HG03135 (cell line): ENCODE data around the gene TAS2R31.
"Not testable (repeated sequence)": the region's sequence is repeated elsewhere in the genome, so short reads cannot be mapped to it uniquely, and the experiment has no call there.

ENCODE experiments used
- ATAC-seq: cut with Tn5 transposase; IDR thresholded peaks from one replicate; pipeline ENCODE4 v1.9.1; 2021; ENCODE audit warnings: mild to moderate bottlenecking, moderate library complexity; ENCODE audit not compliant: unreplicated experiment

Gene TAS2R31, protein sequence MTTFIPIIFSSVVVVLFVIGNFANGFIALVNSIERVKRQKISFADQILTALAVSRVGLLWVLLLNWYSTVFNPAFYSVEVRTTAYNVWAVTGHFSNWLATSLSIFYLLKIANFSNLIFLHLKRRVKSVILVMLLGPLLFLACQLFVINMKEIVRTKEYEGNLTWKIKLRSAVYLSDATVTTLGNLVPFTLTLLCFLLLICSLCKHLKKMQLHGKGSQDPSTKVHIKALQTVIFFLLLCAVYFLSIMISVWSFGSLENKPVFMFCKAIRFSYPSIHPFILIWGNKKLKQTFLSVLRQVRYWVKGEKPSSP

DNA sequence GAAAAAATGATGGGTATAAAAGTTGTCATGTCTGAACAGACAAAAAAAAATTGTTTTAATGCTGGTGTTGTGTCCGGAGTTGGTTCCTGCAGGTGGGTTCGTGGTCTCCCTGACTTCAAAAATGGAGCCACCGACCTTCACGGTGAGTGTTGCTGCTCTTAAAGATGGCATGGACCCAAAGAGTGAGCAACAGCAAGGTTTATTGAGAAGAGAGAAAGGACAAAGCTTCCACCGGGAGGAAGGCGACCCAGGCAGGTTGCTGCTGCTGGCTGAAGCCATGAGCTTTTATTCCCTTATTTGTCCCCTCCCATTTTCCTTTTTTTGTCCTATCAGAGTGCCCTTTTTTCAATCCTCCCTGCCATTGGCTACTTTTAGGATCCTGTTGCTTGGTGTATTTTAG is at the start of gene TAS2R31:
TSS of gene TAS2R31 (minus strand) at position 101 of the 400 bp plus-strand sequence. CDS start at position 29, 72 bp downstream.
- no peak for ATAC-seq

DNA sequence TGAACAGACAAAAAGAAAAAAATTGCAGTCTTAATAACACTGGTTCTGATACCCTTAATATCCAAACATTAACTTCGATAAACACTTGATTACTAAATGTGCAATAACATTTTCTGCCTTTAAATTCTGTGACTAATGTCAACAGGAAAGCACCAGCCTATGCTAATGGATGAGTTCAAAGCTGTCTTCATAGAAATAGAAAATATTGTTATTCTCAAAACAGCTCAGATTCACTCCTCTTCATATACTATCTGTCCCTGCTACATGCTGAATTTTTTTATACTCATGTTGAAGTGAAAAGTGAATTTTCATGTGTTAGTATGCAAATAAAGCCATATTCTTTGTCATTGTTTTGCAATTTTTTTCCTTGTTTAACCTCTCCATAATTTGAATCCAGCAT is 47.0 kb upstream of the TAS2R31 start:
- no peak for ATAC-seq

DNA sequence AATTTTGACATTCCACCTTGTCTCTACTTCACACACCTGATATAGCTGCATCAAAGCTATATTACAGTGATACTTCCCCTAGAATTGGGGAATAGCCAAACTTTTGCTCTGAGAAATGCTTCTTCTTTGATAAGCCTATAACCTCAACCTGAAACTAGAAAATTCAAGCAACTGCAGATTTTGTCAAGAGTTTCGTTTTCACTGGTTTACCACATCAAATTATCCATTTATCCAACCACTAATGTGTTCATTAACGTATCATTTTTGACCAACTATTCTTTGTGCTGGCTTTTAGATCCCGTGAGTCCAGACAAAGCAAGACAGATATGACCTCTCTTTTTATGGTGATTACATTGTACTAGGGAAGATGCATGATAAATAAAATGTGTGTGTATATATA is 44.4 kb upstream of the TAS2R31 start:
- no peak for ATAC-seq

DNA sequence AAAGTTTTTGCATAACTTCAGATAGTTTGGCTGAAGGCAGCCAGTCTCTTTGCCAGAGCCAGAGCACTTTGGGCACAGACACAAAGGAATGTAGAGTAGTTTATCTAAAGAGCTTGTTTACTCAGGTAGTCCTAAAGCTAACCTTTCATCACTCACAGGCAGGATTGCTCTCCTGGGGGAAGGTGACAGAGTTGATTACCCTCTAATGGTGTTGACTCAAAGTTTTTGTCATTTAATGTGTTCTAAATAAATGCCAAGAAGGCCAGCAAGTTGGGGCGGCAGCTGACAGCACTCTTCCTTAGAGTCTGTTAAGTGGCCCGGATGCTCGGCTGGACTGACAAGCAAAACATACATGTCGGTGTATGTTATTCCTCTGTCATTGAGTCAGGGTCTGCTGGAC is 40.2 kb upstream of the TAS2R31 start:
- no peak for ATAC-seq

DNA sequence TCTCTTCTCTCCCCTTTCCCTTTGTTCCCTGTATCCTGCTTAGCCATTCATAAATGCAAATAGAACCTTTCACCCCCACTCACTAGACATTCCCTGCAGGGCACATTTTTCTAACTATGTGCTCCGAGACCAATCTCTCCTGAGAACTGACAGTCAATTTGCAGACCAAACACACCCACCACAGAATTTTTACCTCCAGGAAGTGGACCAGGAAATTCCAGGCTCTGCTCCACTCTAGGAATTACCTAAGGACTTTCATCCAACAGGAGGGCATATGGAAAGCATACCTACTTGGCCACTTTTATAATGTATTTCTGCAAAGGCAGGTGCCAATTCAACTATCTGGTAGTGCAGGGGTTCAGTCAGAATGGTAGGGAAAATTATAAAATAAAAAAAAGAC is 39.8 kb upstream of the TAS2R31 start:
- no peak for ATAC-seq

DNA sequence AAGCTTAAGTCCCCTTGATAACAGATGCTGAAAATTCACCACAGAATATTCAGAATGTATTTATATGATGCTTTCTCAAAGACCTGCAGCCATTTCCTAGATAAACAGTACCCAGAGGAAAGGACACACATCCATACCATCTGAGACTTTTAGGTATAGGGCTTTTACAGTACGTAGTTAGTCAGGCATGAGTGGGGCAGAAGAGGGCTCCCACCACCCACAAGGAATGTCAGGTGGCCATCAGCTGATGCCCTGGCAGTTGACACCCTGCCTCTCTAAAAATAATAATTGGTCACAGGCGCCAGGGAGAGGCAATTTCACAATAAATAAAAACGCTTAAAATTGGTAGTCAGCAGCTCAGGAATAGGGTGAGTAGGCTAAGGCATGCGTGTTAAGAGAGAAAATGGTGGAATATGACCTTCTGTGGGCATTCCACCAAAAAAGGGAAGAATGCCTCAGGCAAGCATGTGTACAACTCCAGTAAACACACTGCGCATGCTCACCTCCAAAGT is 38.7 kb upstream of the TAS2R31 start:
- no peak for ATAC-seq

DNA sequence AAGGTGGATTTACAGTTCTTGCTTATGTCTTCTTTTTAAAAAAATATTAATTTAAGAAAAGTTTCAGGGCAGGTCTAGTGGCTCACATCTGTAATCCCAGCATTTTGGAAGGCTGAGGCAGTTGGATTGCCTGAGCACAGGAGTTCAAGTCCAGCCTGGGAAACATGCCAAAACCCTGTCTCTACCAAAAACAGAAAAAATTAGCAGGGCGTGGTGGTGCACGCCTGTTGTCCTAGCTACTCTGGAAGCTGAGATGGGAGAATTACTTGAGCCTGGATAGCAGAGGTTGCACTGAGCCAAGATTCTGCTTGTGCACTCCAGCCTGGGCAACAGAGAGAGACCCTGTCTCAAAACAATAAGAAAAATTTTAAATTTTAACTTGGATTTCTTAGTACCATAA is 36.3 kb upstream of the TAS2R31 start:
- no peak for ATAC-seq

DNA sequence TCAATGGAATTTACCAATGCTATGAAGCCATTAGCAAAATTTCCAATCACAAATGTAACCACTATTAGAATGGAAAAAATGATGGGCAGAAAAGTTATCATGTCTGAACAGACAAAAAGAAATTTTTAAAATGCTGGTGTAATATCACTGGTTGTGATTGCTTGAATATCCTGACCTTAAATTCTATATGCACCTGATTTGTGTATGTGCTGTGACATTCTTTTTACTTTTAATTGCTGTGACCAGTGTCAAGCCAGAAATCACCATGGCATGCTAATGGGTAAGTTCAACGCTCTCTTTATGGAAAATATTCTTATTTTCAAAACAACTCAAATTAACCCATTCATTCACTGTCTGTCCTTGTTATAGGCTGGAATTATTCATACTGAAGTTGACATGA is 31.0 kb upstream of the TAS2R31 start, which contains the start of gene TAS2R46:
TSS of gene TAS2R46 (minus strand) at position 101 of the 400 bp plus-strand sequence. CDS start at position 101, 0 bp downstream.
- not testable (repeated sequence) for ATAC-seq

DNA sequence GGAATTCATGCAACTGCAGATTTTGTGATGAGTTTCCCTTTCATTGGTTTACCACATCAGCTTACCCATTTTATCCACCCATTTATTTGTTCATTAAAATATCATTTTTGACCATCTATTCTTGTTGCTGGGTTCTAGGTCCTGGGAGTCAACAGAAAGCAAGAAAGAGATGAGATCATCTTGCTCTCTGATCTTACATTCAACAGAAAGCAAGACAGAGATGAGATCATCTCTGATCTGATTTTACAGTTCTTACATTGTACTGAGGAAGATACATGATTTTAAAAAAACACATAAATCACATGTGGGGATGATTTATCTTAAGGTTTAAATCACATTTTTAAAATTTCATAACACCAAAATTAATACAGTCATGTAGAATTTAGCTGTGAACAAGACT is 28.6 kb upstream of the TAS2R31 start:
- ATAC-seq: no peak

DNA sequence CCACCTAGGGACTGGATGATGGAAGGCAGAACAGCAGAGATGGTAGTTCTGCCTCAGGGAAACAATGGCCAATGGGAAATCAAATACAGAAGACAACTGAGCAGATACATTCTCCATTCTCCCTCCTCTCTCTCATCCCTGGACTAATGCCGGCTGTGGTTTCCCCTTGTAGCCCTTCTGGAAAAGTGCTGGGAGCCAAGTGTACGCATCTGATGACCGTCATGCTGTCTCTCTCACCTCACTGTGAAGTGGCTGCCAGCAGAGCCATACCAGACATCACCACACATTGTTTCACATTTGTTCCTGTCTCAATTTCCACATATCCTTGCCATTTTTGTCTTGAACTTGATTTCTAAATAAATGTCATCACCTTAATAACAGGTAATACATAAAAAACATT is 27.8 kb upstream of the TAS2R31 start:
- no peak for ATAC-seq

DNA sequence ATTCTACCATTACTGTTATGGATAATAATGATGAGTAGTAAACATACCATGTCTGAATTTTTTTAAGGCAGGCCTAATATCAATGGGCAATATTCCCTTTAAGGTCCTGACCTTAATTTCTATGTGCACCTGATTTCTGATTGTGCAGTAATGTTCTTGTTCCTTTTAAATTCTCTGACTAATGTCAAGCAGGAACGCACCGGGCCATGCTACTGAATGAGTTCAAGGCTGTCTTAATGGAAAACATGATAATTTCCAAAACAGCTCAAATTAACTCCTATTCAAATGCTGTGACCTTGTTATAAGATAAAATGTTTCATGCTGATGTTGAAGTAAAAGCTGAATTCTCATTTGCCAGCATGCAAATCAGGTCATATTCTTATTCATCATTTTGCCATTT is 24.1 kb upstream of the TAS2R31 start:
- no peak for ATAC-seq

DNA sequence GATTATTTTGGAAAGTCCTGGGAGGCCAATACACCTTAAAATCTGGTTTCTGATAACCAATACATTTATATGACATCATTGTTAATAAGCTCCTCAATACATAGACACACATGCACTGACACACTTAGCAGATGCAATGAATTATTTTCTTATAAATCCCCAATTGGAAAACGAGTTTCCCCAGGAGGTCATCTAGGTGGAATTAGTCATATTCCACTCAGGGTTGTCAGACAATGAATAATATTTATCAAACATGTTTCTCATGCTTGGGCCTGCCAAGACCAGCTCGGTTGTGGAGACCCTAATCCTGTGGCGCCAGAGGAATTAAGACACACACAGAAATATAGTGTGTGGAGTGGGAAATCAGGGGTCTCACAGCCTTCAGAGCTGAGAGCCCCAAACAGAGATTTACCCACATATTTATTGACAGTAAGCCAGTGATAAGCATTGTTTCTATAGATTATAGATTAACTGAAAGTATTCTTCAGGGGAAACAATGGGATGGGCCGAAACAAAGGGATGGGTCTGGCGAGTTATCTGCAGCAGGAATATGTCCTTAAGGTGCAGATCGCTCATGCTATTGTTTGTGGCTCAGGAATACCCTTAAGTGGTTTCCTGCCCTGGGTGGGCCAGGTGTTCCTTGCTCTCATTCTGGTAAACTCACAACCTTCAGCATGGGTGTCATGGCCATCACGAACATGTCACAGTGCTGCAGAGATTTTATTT is 18.8 kb upstream of the TAS2R31 start:
- ATAC-seq: not testable (repeated sequence)

DNA sequence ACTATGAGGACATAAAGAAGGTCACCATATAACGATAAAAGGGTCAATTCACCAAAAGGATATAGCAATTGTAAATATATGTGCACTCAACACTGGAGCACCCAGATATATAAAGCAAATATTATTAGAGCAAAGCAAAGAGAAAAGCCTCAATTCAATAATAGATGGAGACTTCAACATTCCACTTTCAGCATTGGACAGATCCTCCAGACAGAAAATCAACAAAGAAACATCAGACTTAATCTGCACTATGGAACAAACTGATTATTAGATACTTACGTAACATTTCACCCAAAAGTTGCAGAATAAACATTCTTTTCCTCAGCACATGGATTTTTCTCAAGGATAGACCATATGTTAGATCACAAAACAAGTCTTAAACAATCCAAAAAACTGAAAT is 10.2 kb upstream of the TAS2R31 start:
- ATAC-seq: not testable (repeated sequence)

DNA sequence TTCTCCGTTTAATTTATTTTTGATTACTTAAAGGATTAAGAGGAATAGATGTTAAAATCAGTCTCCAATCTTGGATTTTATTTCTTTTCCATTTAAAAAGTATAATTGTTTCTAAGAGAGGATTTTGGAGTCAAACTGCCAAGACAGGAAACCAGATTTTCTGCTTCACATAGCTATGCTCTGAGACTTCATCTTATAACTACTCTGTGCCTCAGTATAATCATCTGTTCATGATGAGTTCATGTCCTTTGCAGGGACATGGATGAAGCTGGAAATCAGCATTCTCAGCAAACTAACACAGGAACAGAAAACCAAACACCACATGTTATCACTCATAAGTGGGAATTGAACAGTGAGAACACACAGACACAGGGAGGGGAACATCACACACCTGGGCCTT is 9.0 kb upstream of the TAS2R31 start:
- ATAC-seq: no peak

DNA sequence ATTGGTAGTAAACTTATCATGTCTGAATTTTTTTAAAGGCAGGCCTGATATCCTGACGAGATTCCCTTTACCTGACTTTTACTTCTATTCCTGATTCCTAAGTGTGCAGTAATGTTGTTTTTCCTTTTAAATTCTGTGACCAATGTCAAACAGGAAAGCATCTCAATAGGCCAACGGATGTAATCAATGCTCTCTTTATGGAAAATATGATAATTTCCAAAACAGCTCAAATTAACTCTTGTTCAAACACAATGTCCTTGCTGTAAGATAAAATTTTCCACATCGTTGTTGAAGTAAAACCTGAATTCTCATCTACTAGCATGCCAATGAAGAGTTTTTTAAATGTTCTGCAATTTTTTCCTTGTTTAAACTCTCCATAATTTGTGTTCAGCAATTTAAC is 8.0 kb upstream of the TAS2R31 start:
- no peak for ATAC-seq

DNA sequence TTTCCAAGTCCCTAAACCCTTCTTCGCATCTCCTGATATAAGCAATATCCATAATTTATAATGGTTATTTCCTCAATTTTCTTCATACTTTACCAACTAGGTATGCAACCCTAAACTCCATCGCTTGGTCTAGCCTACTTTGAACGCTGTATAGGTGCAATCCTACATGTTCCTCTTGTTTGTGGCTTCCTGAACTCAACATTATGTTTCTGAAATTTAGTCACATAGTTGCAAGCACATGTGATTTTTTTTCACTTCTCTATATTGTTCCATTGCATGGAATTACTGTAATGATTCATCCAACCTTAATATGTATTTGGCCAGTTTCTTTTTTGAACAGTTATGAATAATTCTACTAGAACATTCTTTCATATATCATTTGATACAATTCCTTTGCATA is 2.8 kb upstream of the TAS2R31 start:
- ATAC-seq: not testable (repeated sequence)

DNA sequence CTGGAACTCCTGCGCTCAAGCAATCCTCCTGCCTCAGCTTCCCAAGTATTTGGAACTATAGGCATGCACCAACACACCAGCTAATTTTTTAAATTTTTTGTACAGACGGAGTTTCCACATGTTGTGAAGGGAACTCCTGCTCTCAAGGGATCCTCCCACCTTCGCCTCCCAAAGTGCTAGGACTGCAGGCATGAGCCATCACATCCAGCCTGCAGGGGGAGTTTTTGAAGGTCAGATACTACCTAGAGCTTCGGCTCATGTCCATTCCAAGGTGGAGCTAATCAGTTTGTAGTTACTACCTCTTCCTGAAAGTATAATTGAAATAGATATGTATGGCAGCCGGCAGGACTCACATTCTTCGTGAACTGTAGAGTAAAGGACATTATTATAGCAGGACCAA is 5.1 kb downstream of the TAS2R31 start:
- ATAC-seq: no peak

DNA sequence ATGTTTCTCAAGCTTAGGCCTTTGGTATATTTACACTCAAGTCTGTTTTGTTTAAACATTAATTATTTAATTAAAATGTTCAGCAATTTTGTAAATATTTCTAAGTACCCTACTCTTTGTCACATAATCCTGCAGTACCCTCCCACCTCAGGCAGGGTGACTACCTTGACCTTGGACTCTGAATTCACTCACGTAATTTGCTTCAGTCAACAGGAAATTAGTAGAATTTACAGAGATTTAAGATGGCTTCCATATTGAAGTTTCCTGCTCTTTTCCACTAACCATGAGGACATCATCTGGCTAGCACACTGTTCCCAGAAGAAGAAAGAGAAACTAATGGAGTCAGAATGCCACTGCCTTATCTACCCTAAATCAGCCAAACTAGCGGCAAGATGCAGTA is 7.8 kb downstream of the TAS2R31 start:
- ATAC-seq: no peak

DNA sequence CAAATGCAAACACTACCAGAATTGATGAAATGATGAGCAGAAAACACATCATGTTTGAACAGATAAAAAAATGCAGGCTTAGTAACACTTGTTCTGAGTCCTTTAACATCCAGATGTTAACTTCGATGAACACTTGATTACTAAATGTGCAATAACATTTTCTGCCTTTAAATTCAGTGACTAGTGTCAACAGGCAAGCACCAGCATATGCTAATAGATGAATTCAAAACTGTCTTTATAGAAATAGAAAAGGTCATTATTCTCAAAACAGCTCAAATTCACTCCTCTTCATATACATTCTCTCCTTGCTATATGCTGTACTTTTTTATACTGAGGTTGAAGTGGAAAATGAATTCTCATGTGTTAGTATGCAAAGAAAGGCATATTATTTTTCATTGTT is 8.7 kb downstream of the TAS2R31 start, which contains the start of gene TAS2R19:
TSS of gene TAS2R19 (minus strand) at position 101 of the 400 bp plus-strand sequence. CDS start at position 52, 49 bp downstream.
- ATAC-seq: no peak

DNA sequence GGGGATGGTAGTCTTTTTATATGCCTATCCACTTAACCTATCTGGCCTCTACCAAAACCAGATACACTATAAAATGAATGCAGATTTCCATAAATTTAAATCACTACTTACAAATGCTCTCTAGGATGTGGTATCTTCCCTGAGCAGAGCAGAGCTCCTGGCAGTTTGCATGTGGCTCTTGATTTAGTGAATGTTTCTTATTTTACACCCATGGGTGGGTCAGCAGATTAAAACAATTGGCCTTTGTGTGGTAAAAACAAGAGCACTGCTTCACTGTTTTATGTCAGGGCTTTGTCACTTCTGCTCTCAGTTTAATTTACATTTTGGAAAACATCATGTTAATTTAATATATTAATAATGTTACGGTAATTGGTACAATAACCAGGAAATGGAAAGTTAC is 14.3 kb downstream of the TAS2R31 start:
- no peak for ATAC-seq

DNA sequence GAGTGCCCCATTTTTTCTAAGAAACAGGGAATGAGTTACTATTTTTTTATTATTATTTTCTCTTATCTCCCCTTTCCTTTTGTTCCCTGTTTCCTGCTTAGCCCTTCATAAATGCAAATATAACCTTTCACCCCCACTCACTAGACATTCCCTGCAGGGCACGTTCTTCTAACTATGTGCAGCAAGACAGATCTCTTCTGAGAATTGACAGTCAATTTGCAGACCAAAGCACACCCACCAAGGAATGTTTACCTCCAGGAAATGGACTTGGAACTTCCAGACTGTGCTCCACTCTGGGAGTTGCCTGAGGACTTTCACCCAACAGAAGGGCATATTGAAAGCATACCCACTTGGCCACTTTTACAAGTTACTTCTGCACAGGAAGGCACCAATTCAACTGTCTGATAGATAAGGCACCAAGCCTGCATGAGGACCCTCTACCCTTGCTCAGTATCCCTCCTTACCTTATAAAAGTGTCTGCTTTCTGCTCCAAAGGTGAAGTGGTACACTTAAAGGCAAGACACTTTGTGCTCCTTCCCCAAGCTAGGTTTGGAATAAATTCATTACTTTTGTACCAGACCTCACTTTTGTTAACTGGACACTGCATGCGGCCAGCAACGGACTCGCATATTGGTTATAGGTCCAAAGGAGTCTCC is 15.3 kb downstream of the TAS2R31 start:
- ATAC-seq: no peak
